ENCODE data around the gene CELA3B.
"Not testable (repeated sequence)": the region's sequence is repeated elsewhere in the genome, so short reads cannot be mapped to it uniquely, and the experiment has no call there.

Gene CELA3B

GRCh38 chr1:21975296-21975695, 1.5 kb upstream of the CELA3B start:
- not testable (repeated sequence) for DNase-seq (ENCODE audit: low spot score)

- not testable (repeated sequence) for DNase-seq (ENCODE audit: low spot score)
These were observed 1.4 kb downstream of the CELA3B start for GRCh38 chr1:21978209-21978608.

GRCh38 chr1:21980515-21981220, 3.8 kb downstream of the CELA3B start:
- not testable (repeated sequence) for DNase-seq (ENCODE audit: low spot score)

- DNase-seq (ENCODE audit: low spot score) = not testable (repeated sequence)
These were observed 4.4 kb downstream of the CELA3B start for GRCh38 chr1:21981253-21981652.

GRCh38 chr1:21982122-21982521, 5.3 kb downstream of the CELA3B start:
- DNase-seq (ENCODE audit: low spot score) = not testable (repeated sequence)

- DNase-seq (ENCODE audit: low spot score) = not testable (repeated sequence)
These were observed 6.7 kb downstream of the CELA3B start for GRCh38 chr1:21983539-21983938.

- DNase-seq (ENCODE audit: low spot score) = not testable (repeated sequence)
These were observed 9.1 kb downstream of the CELA3B start for GRCh38 chr1:21985893-21986292.

- not testable (repeated sequence) for DNase-seq (ENCODE audit: low spot score)
These were observed 9.6 kb downstream of the CELA3B start for GRCh38 chr1:21986386-21986785.

GRCh38 chr1:21989672-21990393, 13.0 kb downstream of the CELA3B start:
- DNase-seq (ENCODE audit: low spot score) = not testable (repeated sequence)

- not testable (repeated sequence) for DNase-seq (ENCODE audit: low spot score)
These were observed 15.4 kb downstream of the CELA3B start for GRCh38 chr1:21992186-21992585.

- DNase-seq (ENCODE audit: low spot score) = not testable (repeated sequence)
These were observed 17.9 kb downstream of the CELA3B start for GRCh38 chr1:21994716-21995115.

- not testable (repeated sequence) for DNase-seq (ENCODE audit: low spot score)
These were observed 19.8 kb downstream of the CELA3B start for GRCh38 chr1:21996663-21996970.

GRCh38 chr1:21997891-21998623, 21.2 kb downstream of the CELA3B start:
- DNase-seq (ENCODE audit: low spot score) = not testable (repeated sequence)

- DNase-seq (ENCODE audit: low spot score) = not testable (repeated sequence)
These were observed 21.9 kb downstream of the CELA3B start for GRCh38 chr1:21998624-21999294.

GRCh38 chr1:21999645-22000044, 22.8 kb downstream of the CELA3B start:
- not testable (repeated sequence) for DNase-seq (ENCODE audit: low spot score)

GRCh38 chr1:22001409-22001808, 24.6 kb downstream of the CELA3B start, which contains the start of gene CELA3A:
TSS of gene CELA3A (plus strand) at chr1:22001657. CDS start at chr1:22001675, 18 bp downstream.
- no peak for DNase-seq (ENCODE audit: low spot score)

- DNase-seq (ENCODE audit: low spot score) = not testable (repeated sequence)
These were observed 25.6 kb downstream of the CELA3B start for GRCh38 chr1:22002461-22002860.

- DNase-seq (ENCODE audit: low spot score) = not testable (repeated sequence)
These were observed 26.1 kb downstream of the CELA3B start for GRCh38 chr1:22002875-22003274.

GRCh38 chr1:22003959-22004358, 27.1 kb downstream of the CELA3B start:
- not testable (repeated sequence) for DNase-seq (ENCODE audit: low spot score)

- DNase-seq (ENCODE audit: low spot score) = peak; percentile 18
These were observed 28.7 kb downstream of the CELA3B start for GRCh38 chr1:22005261-22006149.

GRCh38 chr1:22006736-22007135, 29.9 kb downstream of the CELA3B start:
- DNase-seq (ENCODE audit: low spot score) = not testable (repeated sequence)

Data from CD4-positive, alpha-beta T cell treated with Interleukin-15 for 4 hours (primary cell).